ENCODE results near the gene TRAF3IP1.

- TF ChIP-seq CTCF (IDR thresholded peaks at IDR 0.05): no peak
- no peak for TF ChIP-seq POLR2A (IDR thresholded peaks at IDR 0.05)
Measured at GRCh38 chr2:238326801-238327365, 6.6 kb downstream of the TRAF3IP1 start.
